HepG2 (cell line): Measurements from ENCODE around the gene DNAJC18. TPM values are rescaled to one million over a fixed set of nuclear protein-coding genes. Genes with fewer than 3 reads are reported as not detected.

Experiments used
- ATAC-seq: fragments of 200-7000 bp; cut with Tn5 transposase; 3 replicates; pipeline ENCODE4 v1.9.1; 2020; ENCODE audit warnings: mild to moderate bottlenecking, moderate library complexity
- BruUV-seq: library from RNA; stranded (reverse); fragments of 400-500 nt; replicated peaks from 2 replicates; lab custom pipeline; 2021; lab: Mats Ljungman, UMichigan
- CTCF ChIA-PET: fragments of 300-600 bp; formaldehyde crosslinking; extraction: SDS; loops from one replicate; lab custom pipeline; 2021; ENCODE audit warnings: low total read pairs, inconsistent platforms, low intra/inter-chr PET ratio; lab: Yijun Ruan, JAX
- POLR2A ChIA-PET: fragments of 350-600 bp; sonication (Branson Sonifier 250); formaldehyde crosslinking; loops from one replicate; lab custom pipeline; 2020; ENCODE audit warnings: antibody characterized with exemption, inconsistent platforms; lab: Yijun Ruan, JAX
- DNase-seq: peaks from one replicate; pipeline ENCODE4 v3.0.0-alpha.2; 2015; ENCODE audit warnings: low spot score
- FAIRE-seq: peaks from 3 replicates; lab custom pipeline; 2011; peaks lifted over from hg19 to GRCh38; lab: Jason Lieb, UNC
- H2AFZ ChIP-seq: one replicate; pipeline ENCODE4 v1.6.1; 2011; ENCODE audit warnings: low read length, inconsistent platforms
- H3K27ac ChIP-seq: fragments of 300-600 bp; 3 replicates; pipeline ENCODE4 v1.8.0; 2011; ENCODE audit warnings: mixed run types, mild to moderate bottlenecking, mixed read lengths, low read length, inconsistent platforms; ENCODE audit not compliant: insufficient read depth; ENCODE audit errors: extremely low read length
- H3K27me3 ChIP-seq, 2 experiments: fragments of 200-600 bp in 1 of 2; 2 replicates in 1 of 2; 3 replicates in 1 of 2; pipeline versions ENCODE4 v1.6.0 to v1.8.0; 2011; ENCODE audit warnings: low read length in 2 of 2, mild to moderate bottlenecking in 2 of 2, moderate library complexity in 2 of 2, inconsistent platforms in 1 of 2; ENCODE audit not compliant: insufficient read depth in 2 of 2, control insufficient read depth in 1 of 2
- H3K36me3 ChIP-seq, 2 experiments: fragments of 200-600 bp in 1 of 2; replicated peaks in 1 of 2; 2 replicates in 1 of 2; 3 replicates in 1 of 2; pipeline versions ENCODE4 v1.5.1 to v1.8.0; 2011; ENCODE audit warnings: low read length in 2 of 2, inconsistent platforms in 1 of 2; ENCODE audit not compliant: insufficient read depth in 2 of 2, control insufficient read depth in 1 of 2
- H3K4me1 ChIP-seq: 2 replicates; pipeline ENCODE4 v1.5.1; 2012; ENCODE audit warnings: low read length, inconsistent platforms; ENCODE audit not compliant: insufficient read depth
- H3K4me2 ChIP-seq: 2 replicates; pipeline ENCODE4 v1.6.0; 2011; ENCODE audit warnings: low read depth, low read length, inconsistent platforms
- H3K4me3 ChIP-seq, 3 experiments: fragments of 200-600 bp in 1 of 3; sonication (generic), shearing (Covaris generic) in 1 of 3; replicated peaks in 1 of 3; 2 replicates each; pipeline ENCODE4 v1.5.1; 2011 to 2016; ENCODE audit warnings: low read length in 3 of 3, inconsistent platforms in 2 of 3, low read depth in 2 of 3, mild to moderate bottlenecking in 2 of 3, control low read depth in 1 of 3, mixed read lengths in 1 of 3; ENCODE audit not compliant: insufficient read depth in 1 of 3
- H3K79me2 ChIP-seq: one replicate; pipeline ENCODE4 v1.6.1; 2011; ENCODE audit warnings: low read length, inconsistent platforms; ENCODE audit not compliant: insufficient read depth
- H3K9ac ChIP-seq: 2 replicates; pipeline ENCODE4 v1.6.0; 2011; ENCODE audit warnings: mild to moderate bottlenecking, low read depth, low read length, inconsistent platforms; ENCODE audit not compliant: insufficient read depth
- H3K9me3 ChIP-seq: 2 replicates; pipeline ENCODE4 v1.5.1; 2012; ENCODE audit warnings: mild to moderate bottlenecking, low read length
- H4K20me1 ChIP-seq: 2 replicates; pipeline ENCODE4 v1.6.0; 2011; ENCODE audit warnings: inconsistent platforms, mild to moderate bottlenecking, low read length, moderate library complexity; ENCODE audit not compliant: insufficient read depth
- AHR ChIP-seq: IDR thresholded peaks from 2 replicates; pipeline ENCODE4 v1.6.1; 2018; ENCODE audit warnings: missing genetic modification reagents, missing compliant biosample characterization
- MLX ChIP-seq: IDR thresholded peaks from 2 replicates; pipeline ENCODE4 v1.6.1; 2016
- SAP130 ChIP-seq: IDR thresholded peaks from 2 replicates; pipeline ENCODE4 v1.6.1; 2016; ENCODE audit warnings: low read depth
- SSRP1 ChIP-seq: IDR thresholded peaks from 2 replicates; pipeline ENCODE4 v1.6.1; 2016; ENCODE audit warnings: control low read depth
- ZKSCAN1 ChIP-seq: fragments of 150-350 bp; IDR thresholded peaks from 2 replicates; pipeline ENCODE4 v1.6.1; 2014; ENCODE audit warnings: low read length
- ZNF136 ChIP-seq: sonication (generic); formaldehyde crosslinking; IDR thresholded peaks from 2 replicates; pipeline ENCODE4 v1.8.1; 2022; ENCODE audit warnings: low read depth, mild to moderate bottlenecking, moderate library complexity, missing genetic modification reagents
- ZNF230 ChIP-seq: sonication (generic); formaldehyde crosslinking; IDR thresholded peaks from 2 replicates; pipeline ENCODE4 v1.4.0; 2020; ENCODE audit warnings: mild to moderate bottlenecking, missing genetic modification reagents
- ZNF646 ChIP-seq: sonication (generic); formaldehyde crosslinking; IDR thresholded peaks from 2 replicates; pipeline ENCODE4 v1.9.0; 2021; ENCODE audit warnings: mild to moderate bottlenecking, missing genetic modification reagents
- WGBS: methylation state at CpG from one replicate; pipeline ENCODE4 v1.1.6; 2017; ENCODE audit warnings: low lambda C conversion rate; 5-methylcytosine and 5-hydroxymethylcytosine counted together
- in situ Hi-C: cut with HindIII; loops from 2 replicates; pipeline ENCODE4 v1.10.0; 2017; ENCODE audit warnings: low pct_unique_long_range_greater_than_20kb; ENCODE audit not compliant: extremely low pct_ligation_motif_present
- intact Hi-C: fragments of 100-400 bp; cut with micrococcal nuclease; formaldehyde crosslinking; loops from one replicate; pipeline ENCODE4 v1.10.0; 2022; ENCODE audit not compliant: unreplicated experiment
- polyA plus RNA-seq, 8 experiments: library from polyadenylated mRNA; depleted of rRNA in 3 of 8; stranded (reverse) in 7 of 8; unstranded in 1 of 8; fragments of >200 nt; fragmentation: Illumina TruSeq in 4 of 8; extraction: Trizol in 4 of 8; gene quantifications; 2 replicates each; pipeline versions ENCODE4 v1.2.1 to v1.2.3, GENCODE V29; 2011 to 2016; ENCODE audit warnings: low read depth in 4 of 8, missing spikeins in 1 of 8, mixed read lengths in 1 of 8; ENCODE audit not compliant: insufficient read depth in 1 of 8
- total RNA-seq, 5 experiments: library from RNA; depleted of rRNA; stranded (reverse); fragments of >200 nt; fragmentation: Illumina TruSeq; extraction: Trizol; gene quantifications; 2 replicates each; pipeline ENCODE4 v1.2.3, GENCODE V29; 2016; ENCODE audit warnings: low read depth in 1 of 5
- TF ChIP-seq, protein P1 (sequence below): sonication (generic); formaldehyde crosslinking; conservative IDR thresholded peaks from 2 replicates; pipeline ENCODE4 v1.4.0; 2020; ENCODE audit warnings: missing genetic modification reagents

The DNAJC18 gene
- total and polyA plus RNA-seq, 2 of the 13 experiments (the other 11 are each of a cell fraction or from before 2014, with no cell fraction given), result 6.5 to 6.6 TPM

DNA sequence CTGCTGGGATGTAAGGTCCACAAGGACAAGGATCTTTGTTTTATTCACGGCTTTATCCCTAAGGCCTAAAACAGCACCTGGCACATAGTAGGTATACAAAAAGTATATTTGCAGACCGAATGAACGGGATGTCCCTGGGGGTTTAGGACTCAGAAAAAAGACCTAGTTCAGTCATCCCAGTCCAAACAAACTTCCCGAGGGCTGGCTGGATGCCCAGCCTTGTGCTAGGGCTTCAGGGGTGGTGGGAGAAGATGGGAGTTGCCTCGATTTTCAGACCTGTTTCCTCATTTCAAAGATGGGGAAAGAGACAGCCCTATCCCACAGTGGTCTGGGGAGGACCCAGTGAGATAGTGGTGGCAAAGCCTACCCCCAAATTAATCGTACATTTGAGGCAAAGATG lies 41.4 kb downstream of the DNAJC18 start:
- Histone ChIP-seq H3K36me3 (no peaks in the 10 kb centered on the region; a peak in 2 of 5 replicates), H3K27me3 (no peaks in the 10 kb centered on the region), H3K79me2 (no peaks in the 10 kb centered on the region), H3K4me1 (peaks cover 8% of the 10 kb centered on the region), H4K20me1 (no peaks in the 10 kb centered on the region; the same call in 1 of the 2 replicates), H3K27ac (no peak overlapping the region), H3K4me3 (no peak overlapping the region), H2AFZ (no peak overlapping the region), H3K9ac (no peak overlapping the region), H3K9me3 (no peaks in the 10 kb centered on the region), H3K4me2 (no peak overlapping the region)
- ATAC-seq (no peak), DNase-seq (no peak), FAIRE-seq (no peak)
- ChIA-PET CTCF (no interaction called here), POLR2A (no interaction called here)
- TF ChIP-seq SAP130, result no peak
- TF ChIP-seq ZKSCAN1, result peak; percentile 82
- intact Hi-C loops (no loop called here), in situ Hi-C loops (no loop called here)
- no TSS peak for BruUV-seq
- WGBS, result 54% methylated on average over 6 of the region's 6 CpGs

DNA sequence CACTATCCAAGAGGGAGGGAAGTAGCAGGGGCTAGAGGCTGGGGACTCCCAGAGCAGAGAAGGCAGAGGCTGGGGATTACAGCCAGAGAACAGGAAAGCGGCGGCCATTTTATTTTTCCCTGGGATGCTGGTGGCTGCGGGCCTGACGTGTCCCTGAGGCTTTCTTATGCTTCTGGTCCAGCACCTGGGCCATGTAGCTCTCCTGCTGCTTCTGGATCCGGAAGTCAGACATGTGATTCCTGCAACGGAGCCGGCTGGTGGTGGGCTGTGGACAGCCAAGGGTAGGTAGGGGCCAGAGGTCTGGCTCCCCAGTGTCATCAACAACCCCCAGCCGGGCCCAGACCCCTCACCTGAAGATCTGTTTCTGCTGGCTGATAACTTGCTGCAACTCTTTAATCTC lies 42.6 kb downstream of the DNAJC18 start:
- H4K20me1 ChIP-seq, result no peaks in the 10 kb centered on the region
- H3K9me3 ChIP-seq, result no peaks in the 10 kb centered on the region
- no peaks in the 10 kb centered on the region; a peak in 2 of 5 replicates for H3K36me3 ChIP-seq
- FAIRE-seq (no peak), ATAC-seq (no peak), DNase-seq (no peak)
- no peaks in the 10 kb centered on the region for H3K27me3 ChIP-seq
- BruUV-seq, result no TSS peak
- 90% methylated on average over 6 of the region's 8 CpGs for WGBS
- H3K4me3 ChIP-seq, result no peak overlapping the region
- ChIA-PET POLR2A (no interaction called here), CTCF (no interaction called here)
- H3K4me2 ChIP-seq, result no peak overlapping the region
- H3K27ac ChIP-seq, result no peak overlapping the region
- no peak overlapping the region for H2AFZ ChIP-seq
- no peak overlapping the region for H3K9ac ChIP-seq
- in situ Hi-C loops (no loop called here), intact Hi-C loops (no loop called here)
- H3K79me2 ChIP-seq, result no peaks in the 10 kb centered on the region
- H3K4me1 ChIP-seq, result peaks cover 5% of the 10 kb centered on the region
- TF ChIP-seq ZNF136 (CRISPR knock-in tag) (no peak), SSRP1 (CRISPR knock-in tag) (no peak), MLX (CRISPR knock-in tag) (no peak), ZNF230 (CRISPR knock-in tag) (no peak), AHR (no peak), ZNF646 (CRISPR knock-in tag) (no peak)
- TF ChIP-seq, protein P1, sequence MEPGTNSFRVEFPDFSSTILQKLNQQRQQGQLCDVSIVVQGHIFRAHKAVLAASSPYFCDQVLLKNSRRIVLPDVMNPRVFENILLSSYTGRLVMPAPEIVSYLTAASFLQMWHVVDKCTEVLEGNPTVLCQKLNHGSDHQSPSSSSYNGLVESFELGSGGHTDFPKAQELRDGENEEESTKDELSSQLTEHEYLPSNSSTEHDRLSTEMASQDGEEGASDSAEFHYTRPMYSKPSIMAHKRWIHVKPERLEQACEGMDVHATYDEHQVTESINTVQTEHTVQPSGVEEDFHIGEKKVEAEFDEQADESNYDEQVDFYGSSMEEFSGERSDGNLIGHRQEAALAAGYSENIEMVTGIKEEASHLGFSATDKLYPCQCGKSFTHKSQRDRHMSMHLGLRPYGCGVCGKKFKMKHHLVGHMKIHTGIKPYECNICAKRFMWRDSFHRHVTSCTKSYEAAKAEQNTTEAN, result no peak
